ENCODE data around the gene HHAT.

GRCh38 chr1:210367566-210367965 is 38.9 kb downstream of the HHAT start:
- TF ChIP-seq MYNN (CRISPR knock-in tag; IDR thresholded peaks at IDR 0.05; ENCODE audit: low read depth) (no peak), ZBTB4 (CRISPR knock-in tag; IDR thresholded peaks at IDR 0.05; ENCODE audit: borderline replicate concordance) (no peak), ZNF792 (CRISPR knock-in tag; IDR thresholded peaks at IDR 0.05) (no peak), ZNF253 (CRISPR knock-in tag; IDR thresholded peaks at IDR 0.05; ENCODE audit: borderline replicate concordance) (no peak), FOXK2 (IDR thresholded peaks at IDR 0.05) (no peak), ZNF580 (CRISPR knock-in tag; IDR thresholded peaks at IDR 0.05; ENCODE audit: borderline replicate concordance, low read depth) (no peak), KDM2A (CRISPR knock-in tag; IDR thresholded peaks at IDR 0.05; ENCODE audit: borderline replicate concordance, low read depth) (no peak), MED8 (CRISPR knock-in tag; IDR thresholded peaks at IDR 0.05; ENCODE audit: insufficient replicate concordance) (no peak)
